Kidney epithelial cell (primary cell): ENCODE data around the gene ATXN7L1. TPM values are rescaled to one million over a fixed set of nuclear protein-coding genes. Genes with fewer than 3 reads are reported as not detected.

Experiments used
- DNase-seq: peaks from one replicate; pipeline ENCODE4 v3.0.0-alpha.2; 2010; ENCODE audit warnings: low read depth
- H3K27me3 ChIP-seq: 2 replicates; pipeline ENCODE4 v1.6.0; 2011; ENCODE audit warnings: low read length; ENCODE audit not compliant: control insufficient read depth, insufficient read depth
- H3K36me3 ChIP-seq: 2 replicates; pipeline ENCODE4 v1.5.1; 2011; ENCODE audit warnings: low read length; ENCODE audit not compliant: control insufficient read depth, insufficient read depth
- H3K4me3 ChIP-seq: 2 replicates; pipeline ENCODE4 v1.5.1; 2011; ENCODE audit warnings: low read depth, mild to moderate bottlenecking, control low read depth, low read length
- CTCF ChIP-seq: IDR thresholded peaks from 2 replicates; pipeline ENCODE4 v1.5.1; 2011; ENCODE audit warnings: mild to moderate bottlenecking, moderate library complexity, low read length, control low read depth, inconsistent platforms; ENCODE audit not compliant: insufficient read depth, poor library complexity, severe bottlenecking
- total RNA-seq: library from RNA; depleted of rRNA; stranded (reverse); fragments of >200 nt; gene quantifications from 2 replicates; pipeline ENCODE4 v1.2.3, GENCODE V29; 2015

Gene ATXN7L1
- total RNA-seq, 1 donor from 2014 or later: 2.4 TPM

GRCh38 chr7:105805447-105806019, 70.9 kb downstream of the ATXN7L1 start:
- Histone ChIP-seq H3K36me3 (no peaks in the 10 kb centered on the region), H3K27me3 (no peaks in the 10 kb centered on the region), H3K4me3 (no peak overlapping the region)
- TF ChIP-seq CTCF: no peak
- DNase-seq: no peak

- TF ChIP-seq CTCF: no peak
- Histone ChIP-seq H3K36me3 (no peaks in the 10 kb centered on the region), H3K27me3 (no peaks in the 10 kb centered on the region), H3K4me3 (no peak overlapping the region)
- no peak for DNase-seq
These were observed 73.0 kb downstream of the ATXN7L1 start for GRCh38 chr7:105803429-105803736.

- Histone ChIP-seq H3K4me3 (no peak overlapping the region), H3K27me3 (no peaks in the 10 kb centered on the region), H3K36me3 (no peaks in the 10 kb centered on the region)
- DNase-seq: no peak
- TF ChIP-seq CTCF: no peak
These were observed 73.6 kb downstream of the ATXN7L1 start for GRCh38 chr7:105802604-105803428.

- no peak for TF ChIP-seq CTCF
- DNase-seq: no peak
- H3K27me3 ChIP-seq: no peaks in the 10 kb centered on the region
- no peaks in the 10 kb centered on the region for H3K36me3 ChIP-seq
- no peak overlapping the region for H3K4me3 ChIP-seq
These were observed 75.4 kb downstream of the ATXN7L1 start for GRCh38 chr7:105800849-105801534.

GRCh38 chr7:105800442-105800841, 76.0 kb downstream of the ATXN7L1 start:
- Histone ChIP-seq H3K36me3 (no peaks in the 10 kb centered on the region), H3K27me3 (no peaks in the 10 kb centered on the region), H3K4me3 (no peak overlapping the region)
- no peak for TF ChIP-seq CTCF
- DNase-seq: no peak
